SH-SY5Y (cell line): ENCODE measurements around the gene TIPIN.

Source experiments
- GATA2 ChIP-seq: IDR thresholded peaks from 2 replicates; pipeline ENCODE4 v1.6.1; 2011; ENCODE audit warnings: mild to moderate bottlenecking, low read depth, low read length
- GATA3 ChIP-seq: IDR thresholded peaks from 2 replicates; pipeline ENCODE4 v1.6.1; 2011; ENCODE audit warnings: low read depth, mild to moderate bottlenecking, low read length, moderate library complexity

- TF ChIP-seq GATA2, result no peak
- no peak for TF ChIP-seq GATA3
These were observed 67.8 kb downstream of the TIPIN start for GRCh38 chr15:66288551-66289185.
